NCI-H2196 (cell line): ENCODE results near the gene TENT4A.

Experiments
- DNase-seq: peaks from one replicate; lab custom pipeline; 2025; ENCODE audit not compliant: unreplicated experiment; lab: John Stamatoyannopoulos, UW

Gene TENT4A

DNA sequence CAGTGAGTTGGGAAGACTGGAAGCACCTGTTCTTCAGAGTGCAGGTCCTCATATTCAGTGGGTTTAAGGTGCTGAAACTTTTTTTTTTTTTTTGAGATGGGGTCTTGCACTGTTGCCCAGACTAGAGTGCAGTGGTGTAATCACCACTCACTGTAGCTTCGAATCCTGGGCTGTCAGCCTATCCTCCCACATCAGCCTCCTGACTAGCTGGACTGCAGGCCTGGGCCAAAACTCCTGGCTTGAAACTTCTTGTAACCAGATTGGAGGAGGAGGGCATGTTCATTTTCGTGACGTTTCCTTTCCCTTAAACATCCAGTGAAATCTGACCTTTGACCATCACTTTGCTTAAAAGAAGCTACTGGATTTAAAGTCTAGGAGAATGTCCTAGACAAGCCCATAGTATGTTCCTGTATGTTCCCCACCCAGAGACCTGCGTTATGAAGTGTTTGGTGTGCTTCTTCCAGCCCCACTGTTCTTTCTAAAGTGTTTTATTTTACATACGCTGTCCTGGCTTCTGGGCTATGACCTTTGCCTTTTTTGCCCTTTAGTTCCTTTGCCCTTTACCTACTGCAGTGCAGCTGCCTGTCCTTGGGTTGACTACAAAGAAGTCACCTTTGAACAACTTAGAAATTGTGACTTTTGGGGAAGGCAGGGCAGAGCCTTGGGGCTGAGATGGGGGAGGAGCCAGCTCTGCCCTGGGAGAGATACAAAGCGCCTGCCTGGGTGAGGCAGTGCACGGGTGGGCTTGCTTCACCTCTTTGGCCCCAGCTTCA, 18.4 kb downstream of the TENT4A start:
- no peak for DNase-seq

DNA sequence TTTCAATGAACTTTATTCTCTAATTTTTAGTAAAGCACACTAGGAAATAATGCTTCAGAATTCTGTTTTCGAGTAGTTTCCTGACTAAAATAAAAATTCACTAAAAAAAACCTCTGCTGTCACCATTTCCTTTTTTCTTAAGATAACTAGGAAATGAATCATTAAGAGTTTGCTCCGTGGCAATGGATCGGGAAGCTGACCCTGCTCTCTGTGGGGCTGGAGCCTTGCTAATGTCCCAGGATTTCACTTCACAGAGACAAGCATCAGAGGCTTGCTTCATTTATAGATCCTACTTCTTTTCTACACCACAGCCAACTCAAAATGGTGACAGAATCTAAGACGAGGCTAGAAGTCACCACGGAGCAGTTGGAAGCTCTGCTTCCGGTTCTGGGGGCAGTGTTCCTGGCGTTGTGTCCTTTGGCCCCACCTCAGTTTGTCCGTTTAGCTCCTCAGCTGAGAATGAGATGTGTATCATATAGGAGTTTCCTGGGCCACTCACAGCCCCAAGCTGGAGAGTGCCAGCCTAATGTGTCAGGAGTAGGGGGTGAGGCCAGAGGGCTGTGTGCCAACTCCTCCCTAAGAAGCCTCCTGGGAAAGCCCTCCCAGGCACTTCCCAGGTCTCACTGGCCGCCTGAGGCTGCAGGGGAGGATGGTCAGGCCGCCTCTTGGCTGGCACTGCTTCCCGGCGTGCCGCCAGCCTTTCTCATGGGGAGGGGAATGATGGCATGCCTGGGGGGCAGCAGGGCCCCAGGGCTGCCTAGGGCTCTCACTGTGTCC, 19.6 kb downstream of the TENT4A start:
- DNase-seq, result no peak

DNA sequence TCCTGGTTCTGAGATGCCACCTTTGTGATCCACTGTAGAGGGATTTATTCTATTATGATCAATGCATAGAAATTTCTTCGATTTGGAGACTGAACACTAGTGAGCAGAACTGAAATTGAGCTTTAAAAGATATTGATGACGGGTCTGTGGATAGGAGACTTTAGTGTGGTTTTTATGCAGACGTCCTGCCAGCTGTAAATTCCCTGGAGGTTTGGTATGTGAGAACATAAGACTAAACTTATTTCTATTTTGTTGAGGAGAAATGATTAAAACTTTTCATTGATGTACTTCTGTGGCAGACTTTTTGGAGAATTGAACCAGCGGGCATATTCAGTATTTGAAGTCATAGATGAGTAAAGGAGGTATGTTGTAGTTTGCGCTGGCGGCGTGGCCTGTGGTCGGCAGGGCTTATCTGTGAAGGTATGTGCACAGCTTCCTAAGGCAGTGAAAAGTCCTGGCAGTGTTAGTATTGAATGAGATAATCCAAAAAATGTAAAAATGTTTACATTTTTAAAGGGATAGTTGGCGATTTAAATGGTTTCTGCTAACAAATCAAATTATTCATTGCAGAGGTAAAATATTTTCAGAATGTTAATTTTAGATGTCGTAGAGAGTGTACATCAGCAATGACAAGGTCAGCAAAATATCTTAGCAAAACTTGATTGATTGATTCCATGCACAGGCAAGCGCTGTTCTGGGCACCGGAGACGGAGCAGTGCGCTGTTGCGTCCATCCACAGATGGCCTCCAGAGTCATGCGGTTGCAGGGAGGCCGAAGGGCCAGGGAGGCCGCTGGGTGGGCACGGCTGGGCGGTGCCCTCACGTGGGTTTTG, 20.4 kb downstream of the TENT4A start:
- DNase-seq, result no peak

DNA sequence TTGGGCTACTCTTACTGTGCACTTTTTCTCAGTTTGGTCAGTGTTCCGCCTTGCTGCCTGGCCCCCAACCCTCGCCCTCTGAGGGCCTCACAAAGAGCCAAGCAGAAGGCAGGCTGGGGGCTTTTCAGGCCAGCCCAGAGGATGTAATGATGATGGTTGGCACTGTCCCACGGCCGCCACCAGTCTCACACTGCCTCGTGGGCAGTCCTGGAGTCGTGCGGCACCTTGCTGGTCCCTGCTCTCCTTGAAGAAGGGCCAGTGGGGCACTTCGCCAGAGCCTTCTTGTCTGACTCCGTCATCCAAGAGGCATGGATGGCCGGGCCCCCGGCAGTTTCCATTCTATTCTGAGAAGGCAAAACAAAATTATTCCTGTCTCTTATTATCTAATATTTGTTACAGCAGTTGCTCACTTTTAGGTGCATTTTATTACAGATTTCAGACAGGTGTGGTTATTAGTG, 21.0 kb downstream of the TENT4A start:
- DNase-seq, result no peak

DNA sequence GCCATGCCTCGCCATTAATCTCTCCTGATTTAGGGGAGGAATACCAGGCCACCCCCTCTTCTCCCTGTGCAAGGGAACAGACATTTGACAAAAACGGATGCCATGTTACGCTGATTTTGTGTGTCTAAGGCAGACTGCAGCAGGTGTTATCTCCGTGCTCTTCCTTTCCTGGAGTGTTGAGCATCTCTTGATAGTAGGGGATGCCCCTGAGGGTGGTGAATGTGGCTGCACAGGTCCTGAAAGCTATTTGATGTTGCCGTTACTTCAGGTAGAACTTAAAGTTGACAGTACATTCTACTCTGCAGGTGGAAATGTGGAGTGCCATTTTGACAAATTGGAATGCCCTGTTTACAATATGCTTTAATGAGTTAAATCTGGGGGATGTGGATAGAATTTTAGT, 21.5 kb downstream of the TENT4A start:
- no peak for DNase-seq

DNA sequence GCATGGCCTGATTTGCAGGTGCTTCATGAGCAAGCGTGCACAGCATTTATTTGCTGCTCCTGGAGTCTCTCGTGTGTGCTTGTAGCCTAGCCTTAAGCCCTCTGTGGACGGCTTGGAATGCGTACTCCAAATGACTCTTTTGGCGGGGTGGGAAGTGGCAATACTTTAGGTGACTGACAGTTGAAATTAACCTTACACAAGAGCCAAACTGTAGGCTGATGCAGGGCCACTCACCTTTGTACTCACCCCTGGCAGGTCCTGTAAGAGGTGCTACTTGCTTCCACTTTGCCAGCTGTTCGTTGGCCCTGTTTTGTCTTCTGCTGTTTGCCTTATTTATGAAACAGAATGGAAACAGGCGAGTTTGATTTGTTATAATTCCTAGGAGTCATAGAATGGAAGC, 22.9 kb downstream of the TENT4A start:
- DNase-seq, result no peak

DNA sequence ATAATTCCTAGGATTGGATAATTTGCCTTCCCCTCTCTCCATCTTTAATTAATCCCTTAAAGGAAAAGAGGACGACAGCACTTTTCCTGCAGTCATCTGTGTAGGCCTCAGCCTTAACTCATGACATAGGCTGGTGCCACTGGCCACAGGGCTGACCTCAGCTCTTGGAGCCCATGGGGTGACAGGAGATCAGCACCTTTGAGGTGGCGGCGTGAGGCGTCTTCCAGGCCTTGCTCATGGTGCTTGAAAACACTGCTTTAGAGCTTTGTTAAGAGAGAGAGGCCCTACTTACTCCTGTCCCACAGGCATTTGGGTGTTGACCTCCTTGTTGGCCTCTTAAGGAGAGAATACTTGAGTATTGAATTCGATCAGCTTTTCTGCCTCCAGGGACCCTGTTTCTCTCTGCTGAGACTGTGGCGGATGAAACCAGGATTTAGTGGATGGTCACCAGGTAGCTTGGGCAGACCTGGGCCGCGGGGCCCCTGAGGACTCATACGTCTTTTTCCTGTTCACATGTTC, 23.4 kb downstream of the TENT4A start:
- no peak for DNase-seq

DNA sequence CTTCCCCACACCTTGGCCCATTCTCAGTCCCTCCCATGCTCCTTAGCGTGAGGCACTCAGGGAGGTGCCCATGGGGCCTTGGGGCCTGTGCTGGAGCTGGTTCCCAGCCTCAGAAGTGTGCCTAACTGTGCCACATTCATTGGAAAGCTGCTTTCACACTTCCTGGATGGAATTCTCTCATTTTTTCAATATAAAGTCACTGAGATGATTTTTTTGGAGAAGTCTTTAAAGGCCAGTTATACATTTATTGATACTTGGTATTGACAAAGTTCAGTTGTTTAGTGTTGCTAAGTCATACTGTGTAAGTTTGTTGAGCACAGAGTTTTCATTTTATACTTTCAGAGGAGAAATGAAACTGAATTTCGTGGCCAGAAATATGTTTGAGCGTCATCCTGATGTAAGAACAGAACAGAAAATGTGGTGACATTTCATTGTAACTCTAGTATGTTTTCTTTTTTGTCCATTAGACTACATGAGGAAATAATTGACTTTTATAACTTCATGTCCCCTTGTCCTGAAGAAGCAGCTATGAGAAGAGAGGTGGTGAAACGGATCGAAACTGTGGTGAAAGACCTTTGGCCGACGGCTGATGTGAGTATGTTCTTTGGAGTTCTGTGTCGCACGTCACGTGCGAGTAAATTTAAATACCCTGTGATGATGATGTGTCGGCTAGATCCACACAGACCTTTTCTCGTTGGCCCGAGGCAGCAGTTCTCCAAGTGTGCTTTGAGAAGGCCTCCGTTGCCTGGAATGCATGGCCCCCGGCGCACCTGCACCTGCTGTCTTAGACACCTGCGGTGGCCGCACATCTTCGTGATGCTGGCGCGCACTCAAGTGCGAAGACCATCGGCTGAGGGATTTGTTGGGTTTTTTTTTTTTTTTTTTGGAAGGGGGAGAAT, 24.1 kb downstream of the TENT4A start:
- DNase-seq, result no peak

DNA sequence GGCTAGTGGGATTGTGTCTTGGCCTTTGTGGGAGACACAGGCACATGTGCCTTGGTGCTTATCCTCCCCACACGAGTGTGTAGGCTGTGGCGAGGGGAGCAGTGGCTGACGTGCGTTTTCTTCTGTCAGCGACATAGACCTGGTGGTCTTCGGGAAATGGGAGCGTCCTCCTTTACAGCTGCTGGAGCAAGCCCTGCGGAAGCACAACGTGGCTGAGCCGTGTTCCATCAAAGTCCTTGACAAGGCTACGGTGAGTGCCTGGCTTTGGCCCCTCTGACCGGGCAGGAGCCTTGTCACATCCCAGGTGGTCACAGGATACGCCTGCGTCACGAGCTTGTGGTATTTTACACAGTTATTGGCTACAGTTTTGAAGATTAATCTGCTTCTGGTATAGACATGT, 26.4 kb downstream of the TENT4A start:
- DNase-seq, result no peak

DNA sequence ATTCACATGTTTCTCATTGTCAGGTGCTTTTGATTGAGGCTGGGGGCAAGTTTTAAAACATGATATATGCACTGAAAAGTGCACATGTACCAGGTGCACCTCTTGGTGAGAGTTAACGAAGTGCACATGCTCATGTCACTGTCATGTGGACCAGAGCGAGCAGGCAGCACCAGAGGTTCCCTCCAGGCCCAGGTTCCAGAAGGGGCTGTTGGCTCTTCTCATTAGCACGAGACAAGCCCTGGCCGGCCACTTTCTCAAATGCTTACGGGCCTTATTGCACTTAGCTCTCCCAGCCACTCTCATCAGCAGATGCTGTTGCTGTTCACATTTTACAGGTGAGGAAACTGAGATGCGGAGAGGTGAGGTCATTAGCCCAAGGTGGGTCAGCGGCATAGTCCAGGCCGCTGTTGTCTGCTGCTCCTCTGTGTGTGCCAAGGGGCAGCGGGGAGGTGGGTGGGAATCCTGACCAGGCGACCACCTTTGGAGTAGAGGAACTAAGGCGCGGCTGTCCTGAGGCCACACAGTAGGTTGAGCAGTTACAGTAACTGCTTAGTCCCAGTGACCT, 27.4 kb downstream of the TENT4A start:
- DNase-seq, result no peak

DNA sequence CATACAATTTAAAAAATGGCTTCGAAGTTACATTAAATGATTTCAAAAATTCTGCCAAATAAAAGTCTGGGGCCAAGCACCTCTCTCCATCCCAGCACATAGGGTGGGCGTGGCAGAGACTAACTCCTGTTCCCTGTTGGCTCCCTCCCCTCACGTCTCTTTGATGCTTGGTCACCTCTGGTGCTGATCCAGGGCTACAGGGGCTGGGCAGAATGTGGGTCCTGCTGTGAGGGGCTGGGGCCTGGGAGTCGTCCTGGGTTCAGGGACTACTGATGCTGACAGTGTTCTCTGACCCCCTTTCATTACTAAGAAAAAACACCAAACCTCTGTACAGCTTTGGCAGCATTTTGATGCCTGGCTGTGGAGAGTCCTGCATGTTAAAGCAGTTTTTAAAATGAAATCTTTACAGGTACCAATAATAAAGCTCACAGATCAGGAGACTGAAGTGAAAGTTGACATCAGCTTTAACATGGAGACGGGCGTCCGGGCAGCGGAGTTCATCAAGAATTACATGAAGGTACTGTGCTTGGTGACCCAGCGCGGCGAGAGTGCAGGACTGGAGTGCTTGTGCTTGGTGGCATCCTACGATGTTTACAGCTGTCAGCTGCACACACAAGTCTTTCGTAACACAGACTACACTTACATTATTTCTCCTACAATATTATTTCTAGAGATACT, 29.0 kb downstream of the TENT4A start:
- DNase-seq, result no peak

DNA sequence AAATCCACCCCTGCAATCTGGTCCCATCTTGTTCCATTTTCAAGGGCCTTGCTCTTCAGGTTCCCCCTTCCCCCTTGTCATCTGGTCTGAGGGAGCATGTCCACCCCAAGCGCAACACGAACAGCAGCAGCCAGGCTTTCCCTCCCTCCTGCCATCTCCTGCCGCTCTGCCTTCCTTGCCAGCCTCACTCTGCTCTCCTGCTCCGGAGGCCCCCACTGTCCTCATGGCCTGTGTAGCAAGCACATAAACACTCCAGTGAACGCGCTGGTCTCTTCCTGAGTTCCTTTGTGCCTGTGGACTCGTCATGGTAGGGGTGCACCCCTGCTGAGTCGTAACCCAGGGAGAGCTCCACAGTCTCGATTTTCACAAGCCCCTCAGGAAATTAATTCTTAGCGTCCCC, 29.9 kb downstream of the TENT4A start:
- DNase-seq, result no peak

DNA sequence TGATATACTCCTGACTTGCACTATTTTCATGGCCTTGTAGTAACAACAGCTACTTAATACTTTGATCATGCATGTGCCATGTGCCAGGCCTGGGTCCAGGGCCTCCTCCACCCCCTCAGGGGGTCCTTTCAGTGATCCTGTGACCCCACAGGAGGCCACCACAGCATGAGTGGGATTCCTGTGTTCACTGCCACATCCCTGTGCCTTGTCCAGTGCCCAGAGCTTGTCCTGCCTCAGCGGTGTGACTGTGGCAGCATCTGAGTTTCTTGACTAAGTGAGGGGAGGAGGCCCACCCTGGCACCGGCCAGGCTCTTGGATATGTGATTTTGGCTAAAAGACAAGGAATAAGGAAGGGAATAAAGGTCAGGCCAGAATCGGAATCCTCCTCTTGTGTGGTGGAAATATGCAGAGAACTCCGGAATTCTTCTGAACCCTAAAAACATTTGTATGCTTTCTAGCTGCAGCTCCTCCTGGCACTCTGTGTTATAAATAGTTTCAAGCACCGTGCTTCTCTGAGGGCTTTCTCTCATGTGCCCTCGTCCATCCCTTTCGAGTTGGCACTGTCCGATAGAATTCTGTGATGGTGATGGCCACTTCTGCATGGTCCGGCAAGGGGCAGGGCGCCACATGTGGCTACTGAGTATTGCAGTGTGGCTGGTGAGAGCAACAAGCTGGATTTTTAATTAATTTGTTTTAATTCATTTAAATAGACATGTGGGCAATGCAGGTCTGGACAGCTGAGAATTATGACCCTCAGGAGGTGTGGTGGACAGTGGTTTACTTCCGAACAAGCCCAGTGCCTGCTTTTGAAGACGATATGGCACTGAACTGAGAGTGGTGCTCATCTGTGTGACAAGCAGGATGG, 31.8 kb downstream of the TENT4A start:
- DNase-seq, result no peak

DNA sequence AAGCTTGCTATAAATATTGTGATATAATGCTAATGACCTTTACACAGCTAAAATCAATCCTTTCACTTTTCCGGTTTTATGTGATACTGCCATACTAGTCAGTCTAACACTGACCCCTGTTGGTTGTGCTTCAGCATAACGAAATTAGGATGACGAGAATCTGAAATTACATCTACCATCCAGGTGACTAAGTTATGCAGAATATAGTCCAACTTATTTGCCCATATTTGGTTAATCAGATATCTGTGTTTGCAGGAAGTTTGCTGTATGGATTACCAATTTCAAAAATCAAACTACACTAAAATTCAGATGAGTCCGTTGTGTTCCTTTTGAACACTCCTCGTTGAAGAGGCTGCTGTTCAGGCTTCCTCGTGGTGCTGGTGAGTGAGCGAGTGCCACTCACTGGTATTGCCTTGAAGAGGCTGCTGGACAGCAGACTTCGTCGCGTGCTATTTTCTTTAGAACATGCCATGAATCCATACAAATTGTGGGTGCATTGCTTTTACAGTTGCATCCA, 32.5 kb downstream of the TENT4A start:
- peak; percentile 61 for DNase-seq

DNA sequence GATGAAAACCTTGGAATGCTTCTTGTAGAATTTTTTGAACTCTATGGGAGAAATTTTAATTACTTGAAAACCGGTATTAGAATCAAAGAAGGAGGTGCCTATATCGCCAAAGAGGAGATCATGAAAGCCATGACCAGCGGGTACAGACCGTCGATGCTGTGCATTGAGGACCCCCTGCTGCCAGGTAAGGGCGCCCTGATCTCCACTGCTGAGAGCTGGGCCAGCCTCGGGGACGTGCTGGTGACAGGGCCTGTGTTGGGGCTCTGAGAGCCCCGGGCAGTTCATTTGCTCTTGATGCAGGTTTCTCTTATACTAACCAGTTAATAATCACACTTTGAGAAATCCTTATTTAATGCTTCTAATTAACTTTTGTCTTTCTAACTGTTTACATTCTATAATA, 33.0 kb downstream of the TENT4A start:
- no peak for DNase-seq

DNA sequence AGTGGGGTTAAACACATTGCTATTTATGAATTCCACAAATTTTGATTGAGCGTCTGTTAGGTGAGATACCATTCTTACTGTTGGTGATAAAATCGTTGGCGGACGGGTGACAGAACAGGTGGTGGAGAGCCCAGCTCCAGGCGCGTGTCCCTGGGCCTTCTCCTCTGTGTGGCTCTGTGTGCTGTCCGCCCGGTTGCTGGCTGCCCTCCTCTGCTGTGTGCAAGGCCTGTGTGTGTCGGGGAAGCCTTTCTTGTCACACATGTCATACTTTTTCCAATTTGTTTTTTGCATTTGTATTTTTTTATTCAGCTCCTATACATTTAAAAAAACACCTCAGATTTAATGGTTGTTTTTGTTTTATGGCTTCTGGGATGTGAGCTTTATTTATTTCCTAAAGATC, 33.9 kb downstream of the TENT4A start:
- no peak for DNase-seq

DNA sequence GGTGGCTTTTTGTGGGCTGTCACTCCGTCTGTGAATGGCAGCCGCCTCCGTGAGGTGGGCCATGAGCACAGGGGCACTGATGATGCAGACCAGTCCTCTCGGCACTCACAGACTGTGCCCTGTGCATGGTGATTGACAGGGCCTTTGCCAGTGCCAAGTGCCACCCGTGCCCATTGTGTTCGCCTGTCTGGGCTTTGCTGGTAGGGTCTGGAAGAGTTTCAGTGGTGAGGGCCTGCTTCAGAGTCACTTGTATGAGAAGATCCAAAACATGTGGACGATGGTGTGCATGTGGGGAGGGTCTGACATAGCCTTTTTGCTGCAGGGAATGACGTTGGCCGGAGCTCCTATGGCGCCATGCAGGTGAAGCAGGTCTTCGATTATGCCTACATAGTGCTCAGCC, 34.9 kb downstream of the TENT4A start:
- no peak for DNase-seq

DNA sequence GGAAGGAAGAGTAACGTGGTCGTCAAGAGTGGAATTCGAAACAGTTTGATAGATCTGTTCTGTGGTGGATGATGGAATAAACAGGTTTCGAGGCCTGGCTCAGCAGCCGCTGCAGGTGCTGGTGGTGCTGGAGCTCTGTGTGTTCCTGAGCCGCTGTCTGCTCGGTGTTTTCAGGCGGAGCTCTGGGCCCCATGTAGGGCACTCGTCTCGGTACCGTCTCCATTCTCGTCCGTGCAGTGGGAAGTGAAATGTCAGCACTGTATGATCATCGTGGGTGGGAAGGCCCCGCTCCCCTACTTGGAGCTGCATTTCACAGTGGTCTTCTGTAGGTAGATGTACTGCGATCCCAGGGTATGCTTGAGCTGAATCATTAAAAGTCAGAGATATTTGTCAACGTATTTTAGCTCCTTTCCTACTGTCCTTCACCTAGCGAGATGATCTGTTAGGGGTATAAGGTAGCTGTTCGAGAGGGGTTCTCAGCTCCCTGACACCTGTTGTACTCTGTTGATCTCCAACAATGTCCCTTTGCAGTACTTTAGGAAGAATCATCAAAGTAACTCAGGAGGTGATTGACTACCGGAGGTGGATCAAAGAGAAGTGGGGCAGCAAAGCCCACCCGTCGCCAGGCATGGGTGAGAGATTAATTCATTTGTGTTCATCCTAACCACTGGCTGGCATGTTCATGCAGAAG, 35.9 kb downstream of the TENT4A start:
- DNase-seq, result no peak
